Fibroblast of skin of right biceps (primary cell): ENCODE results near the gene TSPAN17.
"Not testable (repeated sequence)": the region's sequence is repeated elsewhere in the genome, so short reads cannot be mapped to it uniquely, and the experiment has no call there.

Experiments
- DNase-seq: peaks from one replicate; pipeline ENCODE4 v3.0.0-alpha.2; 2013

TSPAN17 gene

GRCh38 chr5:176647030-176647842, at the start of gene TSPAN17:
Gene TSPAN17 (plus strand): TSS chr5:176647484. CDS start chr5:176647616, 132 bp downstream.
- peak; percentile 98 for DNase-seq

DNA sequence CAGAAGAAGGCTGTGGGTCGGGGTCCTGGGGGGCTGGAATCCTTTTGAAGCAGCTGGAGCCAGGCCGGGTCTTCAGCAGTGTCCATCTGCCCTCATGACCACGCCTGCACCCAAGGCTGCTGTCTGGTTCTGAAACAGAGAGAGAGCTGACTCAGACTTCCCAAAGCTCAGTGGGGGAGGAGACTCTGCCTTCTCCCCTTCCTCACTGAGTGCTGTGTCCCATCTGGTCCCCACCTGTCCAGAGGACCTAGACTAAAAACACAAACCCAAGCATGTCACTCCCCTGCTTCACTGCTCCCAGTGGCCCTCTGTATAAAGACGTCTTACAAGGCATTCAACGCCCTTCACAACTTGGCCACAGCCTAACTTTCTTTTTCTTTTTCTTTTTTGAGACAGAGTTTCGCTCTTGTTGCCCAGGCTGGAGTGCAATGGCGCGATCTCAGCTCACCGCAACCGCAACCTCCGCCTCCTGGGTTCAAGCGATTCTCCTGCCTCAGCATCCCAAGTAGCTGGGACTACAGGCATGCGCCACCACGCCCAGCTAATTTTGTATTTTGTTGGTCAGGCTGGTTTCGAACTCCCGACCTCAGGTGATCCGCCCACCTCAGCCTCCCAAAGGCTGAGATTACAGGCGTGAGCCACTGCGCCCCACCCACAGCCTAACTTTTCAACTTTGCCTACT, 47.4 kb upstream of the TSPAN17 start:
- not testable (repeated sequence) for DNase-seq

GRCh38 chr5:176601901-176602482, 45.3 kb upstream of the TSPAN17 start:
- DNase-seq = no peak

DNA sequence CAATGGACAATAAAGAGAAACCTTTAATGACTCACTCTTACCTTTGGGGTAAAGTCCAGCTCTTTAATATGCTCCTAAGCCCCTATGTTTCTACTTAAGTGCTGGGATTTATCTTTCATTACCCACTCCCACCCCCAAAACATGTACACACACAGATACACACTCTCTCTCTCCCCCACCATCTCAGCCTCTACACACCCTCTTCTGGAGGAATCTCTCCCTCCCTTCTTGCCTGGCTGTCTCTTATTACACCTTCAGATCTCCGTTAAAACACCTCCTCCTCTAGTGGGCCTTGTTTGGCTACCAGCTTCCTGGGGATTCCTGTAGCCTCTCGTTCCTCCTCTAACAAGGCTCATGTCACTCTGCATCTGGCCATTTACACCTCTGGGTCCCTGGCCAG, 44.2 kb upstream of the TSPAN17 start:
- DNase-seq = no peak

DNA sequence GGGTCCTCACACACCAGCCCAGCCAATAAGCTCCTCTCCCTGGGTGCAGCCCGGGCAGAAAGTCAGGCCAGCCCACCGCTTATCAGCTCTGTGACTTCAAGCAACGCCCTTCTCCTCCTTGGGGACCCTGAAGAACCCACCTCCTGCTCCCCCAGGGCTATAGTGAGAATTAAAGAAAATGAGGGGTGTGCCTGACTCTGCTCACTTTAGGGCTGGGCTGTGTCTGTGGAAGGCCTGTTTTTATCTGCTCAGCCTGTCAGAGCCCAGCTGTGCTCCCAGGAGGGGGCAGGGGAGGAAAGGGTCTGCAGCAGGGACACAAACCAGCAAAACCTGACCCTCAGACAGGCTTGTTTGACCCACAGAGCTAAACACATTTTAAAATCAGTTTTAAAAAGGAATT, 41.3 kb upstream of the TSPAN17 start:
- DNase-seq = no peak

- DNase-seq = no peak
Observed at GRCh38 chr5:176606875-176607274, 40.4 kb upstream of the TSPAN17 start.

GRCh38 chr5:176608142-176608705, 39.1 kb upstream of the TSPAN17 start:
- DNase-seq = no peak

GRCh38 chr5:176608937-176609723, 38.2 kb upstream of the TSPAN17 start:
- DNase-seq = no peak

GRCh38 chr5:176609724-176610434, 37.4 kb upstream of the TSPAN17 start, which contains the start of gene GPRIN1:
Gene GPRIN1 (minus strand): TSS chr5:176610156. CDS start chr5:176599834, 10,322 bp downstream.
- DNase-seq = peak; percentile 59

- no peak for DNase-seq
Observed at GRCh38 chr5:176610435-176610773, 36.9 kb upstream of the TSPAN17 start.

DNA sequence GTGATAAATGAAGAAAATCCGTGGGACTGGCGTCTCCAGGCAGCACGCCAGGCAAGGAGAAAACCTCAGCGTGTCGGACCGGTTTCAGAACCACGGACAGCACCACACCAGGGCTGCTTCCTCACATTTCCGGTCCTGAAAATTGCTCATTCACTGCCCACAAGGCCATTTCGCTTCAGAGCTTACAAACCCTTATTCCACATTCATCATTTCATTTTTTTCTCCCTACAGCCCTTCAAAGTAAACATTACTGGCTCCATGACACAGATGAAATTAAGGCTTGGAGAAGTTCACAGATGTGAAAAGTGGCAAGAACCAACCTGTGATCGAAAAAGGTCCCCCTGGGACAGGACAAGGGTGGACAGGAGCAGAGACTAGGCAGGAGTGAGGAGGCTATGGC, 35.8 kb upstream of the TSPAN17 start:
- peak; percentile 80 for DNase-seq

- DNase-seq = no peak
Observed at GRCh38 chr5:176612008-176612407, 35.3 kb upstream of the TSPAN17 start.

DNA sequence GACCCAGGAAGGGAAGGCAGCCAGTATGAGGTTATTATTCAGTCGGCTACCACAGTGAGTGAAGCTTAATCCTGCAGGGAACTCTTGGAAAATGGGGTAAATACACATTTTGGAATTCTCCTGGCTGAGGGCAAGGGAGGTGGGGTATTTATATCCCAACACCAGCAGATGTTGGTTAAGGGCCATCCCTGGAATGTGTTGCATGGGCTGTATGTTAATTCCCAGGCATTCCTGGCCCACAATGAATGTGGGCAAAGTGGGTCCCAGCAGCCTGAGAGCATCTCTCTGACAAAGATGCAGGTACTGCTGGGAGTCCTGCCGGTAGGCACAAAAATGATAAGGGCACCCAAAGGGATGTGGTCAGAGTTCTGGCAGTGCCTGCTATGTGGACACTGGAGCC, 34.4 kb upstream of the TSPAN17 start:
- DNase-seq = no peak

- DNase-seq = peak; percentile 79
Observed at GRCh38 chr5:176614805-176615478, 32.3 kb upstream of the TSPAN17 start.

DNA sequence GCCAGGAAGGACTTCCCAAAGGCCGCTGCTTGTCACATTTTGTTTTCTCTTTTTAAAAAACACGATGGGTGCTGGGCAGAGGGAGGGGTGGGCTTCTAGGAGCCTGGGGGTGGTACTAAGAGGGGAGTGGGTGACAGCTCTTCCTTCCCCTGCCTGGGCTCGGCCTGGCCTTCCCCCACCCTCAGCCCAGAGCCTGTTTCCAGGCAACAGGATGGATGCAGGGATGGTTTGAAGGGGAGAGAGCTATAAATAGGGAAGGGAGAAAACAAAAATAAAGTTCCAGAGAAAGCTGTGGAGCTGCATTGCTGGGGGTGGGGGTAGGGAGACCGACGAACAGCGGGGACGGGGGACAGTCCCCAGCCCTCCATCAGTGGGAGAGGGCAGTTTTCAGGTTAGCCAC, 30.8 kb upstream of the TSPAN17 start:
- no peak for DNase-seq

DNA sequence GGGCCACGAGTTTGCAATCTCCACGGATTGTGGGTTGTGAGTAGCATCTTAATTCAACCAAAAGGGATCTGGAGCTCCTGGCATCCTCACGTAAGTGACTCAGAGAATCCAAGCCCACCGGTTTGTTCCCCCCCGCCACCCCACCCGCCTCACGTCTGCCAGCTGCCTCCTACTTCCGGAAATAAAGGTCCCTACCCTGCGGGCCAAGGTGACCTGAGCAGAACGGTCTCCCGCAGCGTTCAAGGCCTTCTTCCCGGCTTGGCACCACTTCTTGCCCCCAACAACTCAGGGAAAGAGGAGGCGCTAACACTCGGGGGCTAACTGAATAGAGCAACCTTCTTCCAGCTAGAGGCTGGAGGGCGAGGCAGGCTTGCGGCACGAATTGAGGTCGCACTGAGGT, 28.5 kb upstream of the TSPAN17 start:
- no peak for DNase-seq

DNA sequence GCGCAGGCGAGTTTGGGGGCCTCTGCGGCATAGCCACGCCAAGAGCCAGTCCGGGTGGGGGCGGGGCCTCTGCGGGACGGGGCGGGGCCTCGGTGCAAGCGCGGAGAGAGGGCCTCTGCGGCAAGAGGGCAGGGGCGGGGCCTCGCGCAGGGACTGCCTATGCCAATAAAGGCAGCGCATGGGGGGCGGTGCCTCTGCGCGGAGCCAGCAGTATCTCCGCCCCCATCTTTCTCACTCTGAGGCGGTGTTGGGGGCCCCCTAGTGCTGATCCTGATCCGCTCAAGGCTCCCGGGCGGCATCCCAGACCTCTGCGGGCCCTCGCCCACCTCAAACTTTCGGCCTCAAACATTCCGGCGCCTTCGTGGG, 28.1 kb upstream of the TSPAN17 start:
- peak; percentile 88 for DNase-seq

DNA sequence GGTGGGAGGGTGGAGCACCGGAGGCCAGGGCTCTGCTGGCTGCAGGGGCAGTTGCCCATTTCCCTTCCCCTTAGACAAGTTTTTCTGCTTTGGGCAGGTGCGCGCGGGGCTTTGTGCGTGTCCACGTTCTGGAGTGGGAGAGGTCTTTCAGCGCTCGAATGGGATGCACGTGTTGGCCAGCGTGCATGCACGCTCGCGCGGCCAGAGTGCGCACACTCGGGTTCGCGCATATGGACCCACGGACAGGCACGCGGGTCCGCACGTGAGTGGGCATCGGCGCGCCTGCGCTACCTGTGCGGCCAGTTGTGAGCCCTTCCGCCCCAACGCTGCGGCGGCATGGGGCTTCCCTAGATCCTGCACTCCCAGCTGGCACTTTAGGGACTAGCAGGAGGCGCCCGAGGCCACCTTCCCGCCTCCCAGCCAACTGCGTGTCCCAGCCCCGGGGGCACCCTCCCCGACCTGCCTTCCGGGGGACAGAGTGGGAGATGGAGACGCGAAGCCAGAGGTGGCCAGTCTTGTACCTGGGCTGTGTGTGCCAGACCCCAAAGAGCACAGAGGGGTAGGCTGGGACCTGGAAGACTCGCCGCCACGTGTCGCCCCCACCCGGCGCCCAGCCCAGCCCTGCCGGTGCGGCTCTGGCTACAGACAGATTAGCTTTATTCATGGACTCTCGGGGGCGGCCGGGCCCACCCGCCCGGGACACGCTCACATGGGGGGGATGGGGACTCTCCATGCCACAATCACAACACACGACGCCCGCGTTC, 27.5 kb upstream of the TSPAN17 start:
- no peak for DNase-seq

GRCh38 chr5:176620333-176620981, 26.8 kb upstream of the TSPAN17 start:
- DNase-seq = no peak

DNA sequence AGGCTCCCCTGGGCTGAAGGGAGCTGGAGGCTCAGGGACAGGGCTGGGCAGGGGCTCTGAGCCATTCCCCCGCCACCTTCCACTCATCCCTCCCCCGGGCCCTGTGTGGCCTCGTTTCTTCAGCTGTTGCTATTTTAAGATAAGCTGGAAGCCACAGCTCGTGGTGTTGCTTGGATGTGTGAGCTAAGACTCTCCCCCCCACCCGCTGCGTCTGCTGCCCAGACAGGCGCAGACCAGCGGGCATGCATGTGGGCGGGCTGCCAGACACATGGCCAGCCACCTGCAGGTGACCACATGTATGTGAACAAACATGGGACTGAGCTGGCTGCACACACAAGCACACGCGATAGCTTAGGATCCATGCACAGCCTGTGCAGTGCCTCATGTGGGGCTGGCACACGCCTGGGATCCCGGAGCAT, 25.6 kb upstream of the TSPAN17 start:
- DNase-seq = no peak
